ENCODE results near the gene MRGPRF.

DNA sequence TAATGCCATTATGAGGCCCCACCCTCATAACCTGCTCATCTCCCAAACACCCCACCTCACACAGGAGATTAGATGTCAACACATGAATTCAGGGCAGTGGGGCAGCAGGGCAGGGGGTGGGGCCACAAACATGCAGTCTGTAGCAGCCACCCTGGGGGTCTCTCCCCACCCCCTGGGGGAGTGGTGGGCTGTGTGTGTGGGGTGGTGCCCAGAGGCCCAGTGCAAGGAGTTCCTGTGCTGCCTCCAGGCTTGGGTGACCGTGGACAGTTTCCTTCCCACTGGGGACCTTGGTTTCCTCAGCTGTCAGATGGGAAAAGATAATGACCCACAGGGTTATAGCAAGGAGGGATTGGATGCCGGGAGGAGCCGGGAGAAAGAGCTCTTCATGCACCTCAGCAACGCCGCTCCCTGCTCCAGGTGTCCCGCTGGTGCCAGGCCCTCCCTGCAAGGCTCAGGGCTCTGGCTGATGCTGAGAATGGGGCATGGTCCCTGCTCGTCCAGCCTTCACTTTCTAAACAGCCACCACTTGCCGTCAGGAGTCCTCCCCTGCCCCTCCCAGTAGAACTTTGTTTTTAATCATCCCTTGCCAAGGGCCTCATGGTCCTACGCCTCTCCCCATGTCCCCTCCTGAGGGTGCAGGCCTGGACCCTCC, 2.0 kb upstream of the MRGPRF start:
- TF ChIP-seq, protein P1, sequence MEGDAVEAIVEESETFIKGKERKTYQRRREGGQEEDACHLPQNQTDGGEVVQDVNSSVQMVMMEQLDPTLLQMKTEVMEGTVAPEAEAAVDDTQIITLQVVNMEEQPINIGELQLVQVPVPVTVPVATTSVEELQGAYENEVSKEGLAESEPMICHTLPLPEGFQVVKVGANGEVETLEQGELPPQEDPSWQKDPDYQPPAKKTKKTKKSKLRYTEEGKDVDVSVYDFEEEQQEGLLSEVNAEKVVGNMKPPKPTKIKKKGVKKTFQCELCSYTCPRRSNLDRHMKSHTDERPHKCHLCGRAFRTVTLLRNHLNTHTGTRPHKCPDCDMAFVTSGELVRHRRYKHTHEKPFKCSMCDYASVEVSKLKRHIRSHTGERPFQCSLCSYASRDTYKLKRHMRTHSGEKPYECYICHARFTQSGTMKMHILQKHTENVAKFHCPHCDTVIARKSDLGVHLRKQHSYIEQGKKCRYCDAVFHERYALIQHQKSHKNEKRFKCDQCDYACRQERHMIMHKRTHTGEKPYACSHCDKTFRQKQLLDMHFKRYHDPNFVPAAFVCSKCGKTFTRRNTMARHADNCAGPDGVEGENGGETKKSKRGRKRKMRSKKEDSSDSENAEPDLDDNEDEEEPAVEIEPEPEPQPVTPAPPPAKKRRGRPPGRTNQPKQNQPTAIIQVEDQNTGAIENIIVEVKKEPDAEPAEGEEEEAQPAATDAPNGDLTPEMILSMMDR (IDR thresholded peaks at IDR 0.05) = no peak
- no peak for TF ChIP-seq POLR2A (IDR thresholded peaks at IDR 0.05)
- TF ChIP-seq POLR2AphosphoS5 (IDR thresholded peaks at IDR 0.05) = no peak
